Astrocyte of the hippocampus (primary cell): ENCODE data around the gene OR4F6.
A peak's percentile ranks its signal among the peaks of the same experiment; 100 is the strongest.
"Not testable (repeated sequence)": the region's sequence is repeated elsewhere in the genome, so short reads cannot be mapped to it uniquely, and the experiment has no call there.

ENCODE experiments used
- DNase-seq: peaks from one replicate; pipeline ENCODE4 v3.0.0; 2011; ENCODE audit warnings: low read depth, low spot score

The OR4F6 gene

GRCh38 chr15:101803209-101803608 is at the start of gene OR4F6:
Gene OR4F6, plus strand, starts transcription at chr15:101803509. Its CDS starts 2,211 bp downstream, at chr15:101805720.
- DNase-seq: no peak

GRCh38 chr15:101764669-101765339 is 38.5 kb upstream of the OR4F6 start:
- peak; percentile 57 for DNase-seq

- DNase-seq: not testable (repeated sequence)
These were observed 38.0 kb upstream of the OR4F6 start for GRCh38 chr15:101765340-101765671.

- no peak for DNase-seq
These were observed 37.4 kb upstream of the OR4F6 start for GRCh38 chr15:101765772-101766456.

- not testable (repeated sequence) for DNase-seq
These were observed 36.1 kb upstream of the OR4F6 start for GRCh38 chr15:101767083-101767640.

- DNase-seq: no peak
These were observed 30.4 kb upstream of the OR4F6 start for GRCh38 chr15:101772921-101773320.

GRCh38 chr15:101773496-101774100 is 29.7 kb upstream of the OR4F6 start:
- no peak for DNase-seq

- no peak for DNase-seq
These were observed 28.2 kb upstream of the OR4F6 start for GRCh38 chr15:101775136-101775535.

GRCh38 chr15:101778576-101778975 is 24.7 kb upstream of the OR4F6 start:
- DNase-seq: not testable (repeated sequence)

GRCh38 chr15:101780225-101780624 is 23.1 kb upstream of the OR4F6 start:
- peak; percentile 39 for DNase-seq

GRCh38 chr15:101781928-101782327 is 21.4 kb upstream of the OR4F6 start:
- DNase-seq: no peak

- no peak for DNase-seq
These were observed 18.7 kb upstream of the OR4F6 start for GRCh38 chr15:101784644-101785043.

GRCh38 chr15:101786422-101786821 is 16.9 kb upstream of the OR4F6 start:
- DNase-seq: not testable (repeated sequence)

GRCh38 chr15:101788001-101788400 is 15.3 kb upstream of the OR4F6 start:
- not testable (repeated sequence) for DNase-seq

GRCh38 chr15:101788503-101789269 is 14.6 kb upstream of the OR4F6 start:
- DNase-seq: not testable (repeated sequence)

GRCh38 chr15:101790748-101791147 is 12.6 kb upstream of the OR4F6 start:
- DNase-seq: not testable (repeated sequence)

- DNase-seq: not testable (repeated sequence)
These were observed 9.3 kb upstream of the OR4F6 start for GRCh38 chr15:101793981-101794380.

GRCh38 chr15:101795455-101795854 is 7.9 kb upstream of the OR4F6 start:
- DNase-seq: peak; percentile 41

GRCh38 chr15:101799665-101800064 is 3.6 kb upstream of the OR4F6 start:
- DNase-seq: no peak

GRCh38 chr15:101801048-101801447 is 2.3 kb upstream of the OR4F6 start:
- no peak for DNase-seq

GRCh38 chr15:101803676-101804075 is 367 bp downstream of the OR4F6 start:
- no peak for DNase-seq

- no peak for DNase-seq
These were observed 1.1 kb downstream of the OR4F6 start for GRCh38 chr15:101804375-101804774.
